Keratinocyte (primary cell): ENCODE measurements around the gene ADAM15. TPM values are rescaled to one million over a fixed set of nuclear protein-coding genes. Genes with fewer than 3 reads are reported as not detected.

Source experiments
- DNase-seq: peaks from one replicate; pipeline ENCODE4 v3.0.0-alpha.2; 2011; ENCODE audit warnings: low read depth, missing footprints, low spot score
- FAIRE-seq: peaks from 2 replicates; lab custom pipeline; 2011; peaks lifted over from hg19 to GRCh38; lab: Jason Lieb, UNC
- H2AFZ ChIP-seq: 2 replicates; pipeline ENCODE4 v1.6.0; 2012; ENCODE audit warnings: low read length, control low read depth, inconsistent platforms; ENCODE audit not compliant: control insufficient read depth
- H3K27ac ChIP-seq: 2 replicates; pipeline ENCODE4 v1.5.1; 2011; ENCODE audit warnings: low read length; ENCODE audit not compliant: control insufficient read depth, insufficient read depth
- H3K27me3 ChIP-seq: 3 replicates; pipeline ENCODE4 v1.6.0; 2011; ENCODE audit warnings: low read length; ENCODE audit not compliant: control insufficient read depth, insufficient read depth; ENCODE audit errors: extremely low read depth
- H3K36me3 ChIP-seq, 2 experiments: 2 replicates in 1 of 2; 3 replicates in 1 of 2; pipeline ENCODE4 v1.5.1; 2011; ENCODE audit warnings: low read length in 2 of 2, mild to moderate bottlenecking in 1 of 2; ENCODE audit not compliant: control insufficient read depth in 2 of 2, insufficient read depth in 2 of 2; ENCODE audit errors: extremely low read depth in 1 of 2
- H3K4me1 ChIP-seq: 3 replicates; pipeline ENCODE4 v1.5.1; 2011; ENCODE audit warnings: low read length; ENCODE audit not compliant: control insufficient read depth, insufficient read depth; ENCODE audit errors: extremely low read depth
- H3K4me2 ChIP-seq: 3 replicates; pipeline ENCODE4 v1.6.0; 2011; ENCODE audit warnings: low read depth, low read length; ENCODE audit not compliant: control insufficient read depth, insufficient read depth; ENCODE audit errors: extremely low read depth
- H3K4me3 ChIP-seq, 3 experiments: fragments of 200-600 bp in 1 of 3; sonication (generic) in 1 of 3; 2 replicates in 2 of 3; 3 replicates in 1 of 3; pipeline ENCODE4 v1.5.1; 2011 to 2016; ENCODE audit warnings: low read length in 3 of 3, mild to moderate bottlenecking in 3 of 3, control low read depth in 2 of 3, inconsistent platforms in 1 of 3, low read depth in 1 of 3, mixed read lengths in 1 of 3, mixed run types in 1 of 3, moderate library complexity in 1 of 3; ENCODE audit not compliant: control insufficient read depth in 2 of 3, insufficient read depth in 2 of 3; ENCODE audit errors: extremely low read depth in 1 of 3
- H3K79me2 ChIP-seq: 2 replicates; pipeline ENCODE4 v1.6.0; 2012; ENCODE audit warnings: low read length; ENCODE audit not compliant: control insufficient read depth, insufficient read depth
- H3K9ac ChIP-seq: 3 replicates; pipeline ENCODE4 v1.6.0; 2011; ENCODE audit warnings: low read length; ENCODE audit not compliant: control insufficient read depth, insufficient read depth; ENCODE audit errors: extremely low read depth
- H3K9me1 ChIP-seq: 3 replicates; pipeline ENCODE4 v1.6.0; 2011; ENCODE audit warnings: low read length; ENCODE audit not compliant: control insufficient read depth, insufficient read depth; ENCODE audit errors: extremely low read depth
- H3K9me3 ChIP-seq: 2 replicates; pipeline ENCODE4 v1.5.1; 2012; ENCODE audit warnings: low read depth, low read length; ENCODE audit not compliant: control insufficient read depth
- H4K20me1 ChIP-seq: 3 replicates; pipeline ENCODE4 v1.6.0; 2011; ENCODE audit warnings: low read length; ENCODE audit not compliant: control insufficient read depth, insufficient read depth; ENCODE audit errors: extremely low read depth
- CTCF ChIP-seq, 3 experiments: IDR thresholded peaks in 1 of 3; conservative IDR thresholded peaks in 1 of 3; optimal IDR thresholded peaks in 1 of 3; 2 replicates in 2 of 3; 3 replicates in 1 of 3; pipeline versions ENCODE3 to v1.5.1; 2011; ENCODE audit warnings: low read length in 3 of 3, mild to moderate bottlenecking in 3 of 3, moderate library complexity in 2 of 3, control low read depth in 1 of 3, inconsistent platforms in 1 of 3; ENCODE audit not compliant: insufficient read depth in 2 of 3; ENCODE audit errors: extremely low read depth in 1 of 3
- EZH2 ChIP-seq: IDR thresholded peaks from one replicate; pipeline ENCODE4 v1.6.1; 2012; ENCODE audit warnings: inconsistent platforms, mild to moderate bottlenecking, low read length, moderate library complexity
- dilution Hi-C: fragments of 300-500 bp; cut with MboI; formaldehyde crosslinking; loops from one replicate; pipeline ENCODE4 v1.7.0; 2020; ENCODE audit warnings: low sequenced_read_pairs; ENCODE audit not compliant: extremely low pct_ligation_motif_present
- polyA plus RNA-seq, 5 experiments: library from polyadenylated mRNA; depleted of rRNA in 3 of 5; stranded (reverse) in 3 of 5; stranded (forward) in 1 of 5; unstranded in 1 of 5; fragments of >200 nt; gene quantifications; 1 replicate in 1 of 5; 2 replicates in 3 of 5; 3 replicates in 1 of 5; pipeline versions ENCODE4 v1.2.1 to v1.2.3, GENCODE V29; 2011 to 2012; ENCODE audit warnings: missing spikeins in 2 of 5, low read depth in 1 of 5, low replicate concordance in 1 of 5

The ADAM15 gene
- polyA plus RNA-seq, 1 donor (not counting 4 experiments of a cell fraction or from before 2014, with no cell fraction given) = 131 TPM

- H3K79me2 ChIP-seq = peaks cover 11% of the 10 kb centered on the region
- H3K9me1 ChIP-seq = no peaks in the 10 kb centered on the region
- no peak overlapping the region for H2AFZ ChIP-seq
- no peak for DNase-seq
- no peak overlapping the region for H3K9ac ChIP-seq
- no peaks in the 10 kb centered on the region for H3K9me3 ChIP-seq
- H3K4me3 ChIP-seq = no peak overlapping the region
- TF ChIP-seq EZH2 = no peak
- no peak for TF ChIP-seq CTCF (optimal IDR thresholded peaks at IDR 0.05 in 1 of 3, IDR thresholded peaks at IDR 0.05 in 1 of 3, conservative IDR thresholded peaks at IDR 0.05 in 1 of 3; ENCODE audit: extremely low read depth in 1 of 3, insufficient read depth in 2 of 3, low read length in 3 of 3)
- H3K27me3 ChIP-seq = no peaks in the 10 kb centered on the region
- H4K20me1 ChIP-seq = peaks cover 6% of the 10 kb centered on the region
- FAIRE-seq = no peak
- dilution Hi-C loops = no loop called here
- H3K36me3 ChIP-seq = peaks cover 30 to 51% of the 10 kb centered on the region in 2 experiments
- peaks cover 51% of the 10 kb centered on the region for H3K4me1 ChIP-seq
- no peak overlapping the region for H3K4me2 ChIP-seq
- no peak overlapping the region for H3K27ac ChIP-seq
Measured at GRCh38 chr1:155015527-155016230, 35.4 kb upstream of the ADAM15 start.

GRCh38 chr1:155016231-155016831, 34.8 kb upstream of the ADAM15 start:
- DNase-seq (no peak), FAIRE-seq (no peak)
- Histone ChIP-seq H3K4me2 (no peak overlapping the region), H3K9me3 (no peaks in the 10 kb centered on the region), H3K27ac (peak overlapping the region; percentile 69), H3K27me3 (no peaks in the 10 kb centered on the region), H4K20me1 (peaks cover 6% of the 10 kb centered on the region), H3K4me3 (no peak overlapping the region), H2AFZ (no peak overlapping the region), H3K36me3 (peaks cover 30 to 45% of the 10 kb centered on the region in 2 experiments), H3K79me2 (peaks cover 7% of the 10 kb centered on the region), H3K4me1 (peaks cover 45% of the 10 kb centered on the region), H3K9me1 (no peaks in the 10 kb centered on the region), H3K9ac (peak overlapping the region; percentile 38)
- dilution Hi-C loops = no loop called here
- TF ChIP-seq CTCF (optimal IDR thresholded peaks at IDR 0.05 in 1 of 3, IDR thresholded peaks at IDR 0.05 in 1 of 3, conservative IDR thresholded peaks at IDR 0.05 in 1 of 3; ENCODE audit: extremely low read depth in 1 of 3, insufficient read depth in 2 of 3, low read length in 3 of 3) (no peak), EZH2 (no peak)
